H1 (cell line): ENCODE results near the gene TMPRSS3. TPM values are rescaled to one million over a fixed set of nuclear protein-coding genes. Genes with fewer than 3 reads are reported as not detected.

Experiments
- BCL11A ChIP-seq, 2 experiments: IDR thresholded peaks; one replicate each; pipeline ENCODE4 v1.6.1; 2011; ENCODE audit warnings: low read depth in 2 of 2, low read length in 2 of 2, mild to moderate bottlenecking in 2 of 2
- CHD1 ChIP-seq: IDR thresholded peaks from 2 replicates; pipeline ENCODE4 v1.6.1; 2012; ENCODE audit warnings: low read depth, low read length, improper control_type of control experiment
- CHD2 ChIP-seq: IDR thresholded peaks from 2 replicates; pipeline ENCODE4 v1.6.1; 2012; ENCODE audit warnings: low read length, improper control_type of control experiment
- KDM1A ChIP-seq: fragments of 200-600, 300-600 bp; sonication (generic); IDR thresholded peaks from 2 replicates; pipeline ENCODE4 v1.7.1; 2016; ENCODE audit warnings: mild to moderate bottlenecking, low read length, borderline replicate concordance
- RAD21 ChIP-seq, 2 experiments: IDR thresholded peaks in 1 of 2; conservative IDR thresholded peaks in 1 of 2; 2 replicates each; pipeline ENCODE4 v1.6.1; 2011; ENCODE audit warnings: low read depth in 2 of 2, low read length in 2 of 2, improper control_type of control experiment in 1 of 2, inconsistent platforms in 1 of 2, mild to moderate bottlenecking in 1 of 2, moderate library complexity in 1 of 2
- USF2 ChIP-seq: IDR thresholded peaks from 2 replicates; pipeline ENCODE4 v1.6.1; 2011; ENCODE audit warnings: low read length, improper control_type of control experiment
- polyA plus RNA-seq, 7 experiments: library from polyadenylated mRNA; depleted of rRNA in 3 of 7; stranded (reverse) in 5 of 7; unstranded in 2 of 7; fragments of >200 nt in 5 of 7; fragments of 200-250 nt in 2 of 7; gene quantifications; 1 replicate in 5 of 7; 2 replicates in 1 of 7; 4 replicates in 1 of 7; pipeline versions ENCODE4 v1.2.1 to v1.2.3, GENCODE V29; 2011 to 2013; ENCODE audit warnings: missing spikeins in 2 of 7, mixed read lengths in 2 of 7
- total RNA-seq: library from RNA; stranded (reverse); fragmentation: NEBNext Ultra II Directional; extraction: Animal tissue kit (Norgen Biotek cat#: 25700); gene quantifications from 2 replicates; pipeline ENCODE4 v1.2.1, GENCODE V29; 2021

Gene TMPRSS3
- total and polyA plus RNA-seq, 2 of the 8 experiments (the other 6 are each of a cell fraction or from before 2014, with no cell fraction given) = 0.38 TPM; not detected in 1

DNA sequence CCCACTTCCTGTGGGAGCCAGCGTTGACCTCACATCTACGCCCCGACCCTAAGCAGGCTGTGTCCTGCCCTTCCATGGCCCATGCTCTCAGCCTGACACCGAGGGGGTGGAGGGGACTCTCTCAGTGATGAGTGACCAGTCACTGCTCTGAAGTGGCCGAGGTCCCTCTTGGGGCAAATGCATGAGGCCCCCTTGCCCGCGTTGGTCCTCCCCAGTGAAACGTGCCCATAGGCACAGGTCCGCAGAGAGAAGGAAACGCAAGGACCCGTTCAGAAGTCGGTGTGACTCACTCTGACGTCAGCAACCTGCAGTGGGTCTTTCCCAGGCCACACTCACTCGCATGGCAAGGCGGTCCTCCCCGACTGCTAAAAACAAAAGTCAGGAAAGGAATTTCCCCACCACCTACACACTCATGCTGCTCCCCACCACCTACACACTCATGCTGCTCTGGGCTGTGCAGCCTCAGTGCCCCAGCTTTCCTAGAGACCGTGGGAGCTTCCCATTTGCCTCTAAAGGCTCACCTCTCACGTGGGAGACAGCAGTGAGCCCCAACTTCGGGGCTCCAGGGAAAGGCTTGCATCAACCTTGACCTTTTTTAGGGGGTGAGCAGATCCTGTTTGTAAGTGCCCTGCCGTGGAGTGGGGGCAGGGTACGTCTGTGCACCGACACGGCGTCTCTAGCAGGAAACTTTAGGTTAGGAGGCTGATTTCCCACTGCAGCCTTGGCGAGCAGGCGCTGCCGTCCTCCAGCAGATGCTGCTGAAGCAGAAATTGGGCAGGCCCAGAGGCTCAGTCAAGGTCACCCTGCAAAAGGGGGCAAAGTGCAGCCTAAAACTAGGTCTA is 19.3 kb upstream of the TMPRSS3 start (continued):
- TF ChIP-seq CHD2 = no peak
- TF ChIP-seq USF2 = no peak
- TF ChIP-seq RAD21 (IDR thresholded peaks at IDR 0.05 in 1 of 2, conservative IDR thresholded peaks at IDR 0.05 in 1 of 2; ENCODE audit: low read depth in 2 of 2, low read length in 2 of 2) = no peak
- no peak for TF ChIP-seq KDM1A
- TF ChIP-seq CHD1 = no peak
- no peak for TF ChIP-seq BCL11A (IDR thresholded peaks at IDR 0.05; ENCODE audit: low read depth in 2 of 2, low read length in 2 of 2)
